GM21529 (cell line): ENCODE data around the gene IL6.
"Not testable (repeated sequence)": the region's sequence is repeated elsewhere in the genome, so short reads cannot be mapped to it uniquely, and the experiment has no call there.

Experiments
- ATAC-seq: cut with Tn5 transposase; IDR thresholded peaks from one replicate; pipeline ENCODE4 v1.9.1; 2021; ENCODE audit not compliant: unreplicated experiment

Gene IL6

DNA sequence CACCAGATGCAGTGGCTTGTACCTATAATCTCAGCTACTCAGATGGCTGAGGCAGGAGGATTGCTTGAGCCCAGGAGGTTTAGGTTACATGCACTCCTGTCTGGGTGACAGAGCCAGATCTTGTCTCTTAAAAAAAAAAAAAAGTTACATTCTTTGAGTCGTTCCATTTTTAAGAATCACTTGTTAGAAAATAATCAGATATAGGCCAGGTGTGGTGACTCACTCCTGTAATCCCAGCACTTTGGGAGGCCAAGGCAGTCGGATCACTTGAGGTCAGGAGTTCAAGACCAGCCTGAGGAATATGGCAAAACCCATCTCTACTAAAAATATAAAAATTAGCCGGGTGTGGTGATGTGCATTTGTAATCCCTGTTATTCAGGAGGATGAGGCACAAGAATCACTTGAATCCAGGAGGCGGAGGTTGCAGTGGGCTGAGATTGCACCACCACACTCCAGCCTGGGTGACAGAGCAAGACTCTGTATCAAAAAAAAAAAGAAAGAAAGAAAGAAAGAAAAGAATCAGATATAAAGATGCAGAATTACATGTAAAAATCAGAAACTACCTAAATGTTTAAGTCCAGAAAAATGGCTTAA is 52.8 kb downstream of the IL6 start:
- ATAC-seq = not testable (repeated sequence)

DNA sequence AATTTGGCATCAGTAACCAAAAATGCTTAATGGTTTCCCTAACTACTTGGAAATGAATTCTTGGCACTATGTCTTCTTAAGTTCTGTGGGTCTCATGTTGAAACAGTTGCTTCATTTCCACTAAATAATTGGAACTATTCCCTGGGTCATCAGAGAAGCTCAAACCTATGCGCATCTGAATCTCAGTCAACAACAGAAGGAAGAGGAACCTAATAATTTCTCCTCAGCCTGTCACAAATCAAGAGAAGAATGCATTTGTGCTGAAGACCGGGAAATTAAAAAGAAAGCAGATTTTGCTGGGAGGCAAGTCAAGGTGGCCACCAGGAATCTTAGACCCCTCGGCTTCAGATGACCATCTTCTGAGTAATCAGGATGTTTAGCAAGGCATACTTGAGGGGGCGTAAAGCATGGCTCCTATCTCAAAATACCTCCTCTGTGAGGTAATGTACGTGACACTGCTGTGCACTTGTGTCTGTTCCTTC is 54.3 kb downstream of the IL6 start:
- ATAC-seq = no peak
